Endodermal cell (in vitro differentiated cells): ENCODE results near the gene ZNF334. TPM values are rescaled to one million over a fixed set of nuclear protein-coding genes. Genes with fewer than 3 reads are reported as not detected.

ENCODE experiments used
- DNase-seq: peaks from one replicate; pipeline ENCODE4 v3.0.0-alpha.2; 2017
- H3K27ac ChIP-seq: 2 replicates; pipeline ENCODE4 v1.5.1; 2013; ENCODE audit warnings: mild to moderate bottlenecking, low read depth, low read length, moderate library complexity
- H3K27me3 ChIP-seq: 2 replicates; pipeline ENCODE4 v1.6.1; 2013; ENCODE audit warnings: mild to moderate bottlenecking, low read length, moderate library complexity; ENCODE audit not compliant: insufficient read depth, control insufficient read depth, poor library complexity, severe bottlenecking
- H3K36me3 ChIP-seq: 2 replicates; pipeline ENCODE4 v1.7.0; 2013; ENCODE audit warnings: mild to moderate bottlenecking, low read length, moderate library complexity; ENCODE audit not compliant: control insufficient read depth, insufficient read depth
- H3K4me1 ChIP-seq: one replicate; pipeline ENCODE4 v1.7.0; 2013; ENCODE audit warnings: low read length; ENCODE audit not compliant: control insufficient read depth, insufficient read depth
- H3K4me3 ChIP-seq: 2 replicates; pipeline ENCODE4 v1.5.1; 2013; ENCODE audit warnings: mild to moderate bottlenecking, low read length, moderate library complexity
- H3K9ac ChIP-seq: 2 replicates; pipeline ENCODE4 v1.6.1; 2013; ENCODE audit warnings: mild to moderate bottlenecking, low read length, moderate library complexity; ENCODE audit not compliant: poor library complexity, severe bottlenecking; ENCODE audit errors: extremely low read depth
- H3K9me3 ChIP-seq: 2 replicates; pipeline ENCODE4 v1.6.1; 2013; ENCODE audit warnings: mild to moderate bottlenecking, low read length, moderate library complexity; ENCODE audit not compliant: control insufficient read depth
- H3K27ac Mint-ChIP-seq: 2 replicates; pipeline ENCODE4 v1.8.0; 2020; ENCODE audit warnings: mixed read lengths
- H3K27me3 Mint-ChIP-seq: 2 replicates; pipeline ENCODE4 v1.8.0; 2021; ENCODE audit warnings: mild to moderate bottlenecking, mixed read lengths; ENCODE audit not compliant: insufficient read depth
- H3K36me3 Mint-ChIP-seq: 2 replicates; pipeline ENCODE4 v1.8.0; 2020; ENCODE audit warnings: low read depth, mixed read lengths
- H3K4me1 Mint-ChIP-seq: 2 replicates; pipeline ENCODE4 v1.8.0; 2020; ENCODE audit warnings: mixed read lengths
- H3K4me3 Mint-ChIP-seq: 2 replicates; pipeline ENCODE4 v1.8.0; 2020; ENCODE audit warnings: mild to moderate bottlenecking, moderate library complexity, mixed read lengths
- H3K9me3 Mint-ChIP-seq: 2 replicates; pipeline ENCODE4 v1.8.0; 2020; ENCODE audit warnings: mild to moderate bottlenecking, mixed read lengths
- CTCF ChIP-seq: fragments of 200-600 bp; sonication (generic); conservative IDR thresholded peaks from 2 replicates; pipeline ENCODE4 v1.5.0; 2021; ENCODE audit warnings: antibody characterized with exemption, mild to moderate bottlenecking
- WGBS, 2 experiments: methylation state at CpG; one replicate each; pipeline versions ENCODE4 v1.1.5 to v1.1.7; 2013; ENCODE audit warnings: missing lambda C conversion rate in 2 of 2, mixed read lengths in 1 of 2; ENCODE audit not compliant: insufficient coverage in 1 of 2, insufficient read length in 1 of 2; 5-methylcytosine and 5-hydroxymethylcytosine counted together
- total RNA-seq, 2 donors: library from RNA; stranded (reverse); fragmentation: NEBNext Ultra II Directional in 1 of 2; extraction: Animal tissue kit (Norgen Biotek cat#: 25700) in 1 of 2; gene quantifications; 2 replicates in 1 of 2; 3 replicates in 1 of 2; pipeline ENCODE4 v1.2.1, GENCODE V29; 2021

The ZNF334 gene
- total RNA-seq, 2 donors from 2014 or later: 21.1 to 31.7 TPM

GRCh38 chr20:46477225-46477624 lies 36.1 kb downstream of the ZNF334 start:
- DNase-seq: no peak
- no peaks in the 10 kb centered on the region for H3K4me1 ChIP-seq
- no peaks in the 10 kb centered on the region for H3K4me1 Mint-ChIP-seq
- no peak overlapping the region for H3K9ac ChIP-seq
- H3K4me3 ChIP-seq: no peak overlapping the region
- no peak overlapping the region for H3K4me3 Mint-ChIP-seq
- H3K36me3 ChIP-seq: no peaks in the 10 kb centered on the region
- TF ChIP-seq CTCF: no peak
- H3K27me3 ChIP-seq: no peaks in the 10 kb centered on the region
- 85 to 100% methylated on average over 1 to 2 of the region's 2 CpGs for WGBS, 2 experiments
- no peaks in the 10 kb centered on the region for H3K36me3 Mint-ChIP-seq
- no peaks in the 10 kb centered on the region for H3K9me3 ChIP-seq
- H3K27ac Mint-ChIP-seq: no peak overlapping the region
- no peak overlapping the region for H3K27ac ChIP-seq
- peaks cover 12% of the 10 kb centered on the region for H3K9me3 Mint-ChIP-seq
- no peaks in the 10 kb centered on the region for H3K27me3 Mint-ChIP-seq

DNA sequence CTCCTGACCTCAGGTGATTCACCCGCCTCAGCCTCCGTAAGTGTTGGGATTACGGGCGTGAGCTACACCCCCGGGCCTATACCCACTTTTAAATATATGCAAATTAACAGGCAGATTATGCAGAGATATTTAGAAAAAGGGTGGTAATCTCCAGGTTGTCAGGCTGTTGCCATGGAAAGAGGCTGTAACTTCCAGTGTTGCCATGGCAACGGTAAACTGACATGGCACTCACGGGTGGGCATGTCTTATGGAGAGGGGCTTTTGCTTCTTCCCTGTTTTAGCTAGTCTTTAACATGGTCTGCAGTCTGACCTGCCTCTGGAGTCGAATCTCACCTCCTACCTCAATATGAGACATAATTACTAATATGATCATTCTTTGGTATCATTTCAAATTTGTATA lies 44.9 kb downstream of the ZNF334 start:
- no peak for DNase-seq
- no peaks in the 10 kb centered on the region for H3K4me1 Mint-ChIP-seq
- H3K36me3 ChIP-seq: no peaks in the 10 kb centered on the region
- 93 to 100% methylated on average over 1 to 7 of the region's 8 CpGs for whole genome bisulfite sequencing, 2 experiments
- H3K9ac ChIP-seq: no peak overlapping the region
- no peak overlapping the region for H3K27ac ChIP-seq
- H3K36me3 Mint-ChIP-seq: no peaks in the 10 kb centered on the region
- no peaks in the 10 kb centered on the region for H3K27me3 Mint-ChIP-seq
- no peaks in the 10 kb centered on the region for H3K27me3 ChIP-seq
- H3K4me1 ChIP-seq: no peaks in the 10 kb centered on the region
- H3K4me3 ChIP-seq: no peak overlapping the region
- no peak for TF ChIP-seq CTCF
- no peak overlapping the region for H3K4me3 Mint-ChIP-seq
- no peaks in the 10 kb centered on the region for H3K9me3 ChIP-seq
- H3K27ac Mint-ChIP-seq: no peak overlapping the region
- no peaks in the 10 kb centered on the region for H3K9me3 Mint-ChIP-seq

- Histone ChIP-seq H3K27ac (no peak overlapping the region), H3K4me3 (no peak overlapping the region), H3K4me1 (no peaks in the 10 kb centered on the region), H3K36me3 (no peaks in the 10 kb centered on the region), H3K27me3 (no peaks in the 10 kb centered on the region), H3K9ac (no peak overlapping the region), H3K9me3 (no peaks in the 10 kb centered on the region)
- H3K27me3 Mint-ChIP-seq: no peaks in the 10 kb centered on the region
- DNase-seq: no peak
- H3K36me3 Mint-ChIP-seq: no peaks in the 10 kb centered on the region
- peaks cover 2% of the 10 kb centered on the region for H3K4me1 Mint-ChIP-seq
- no peaks in the 10 kb centered on the region for H3K9me3 Mint-ChIP-seq
- WGBS, 2 experiments: 95 to 100% methylated on average over 1 to 3 of the region's 3 CpGs
- no peak for TF ChIP-seq CTCF
- H3K4me3 Mint-ChIP-seq: no peak overlapping the region
- no peak overlapping the region for H3K27ac Mint-ChIP-seq
Observed at GRCh38 chr20:46464451-46464850, 48.9 kb downstream of the ZNF334 start.
